K562 (cell line): ENCODE results near the gene PDE4A. TPM values are rescaled to one million over a fixed set of nuclear protein-coding genes. Genes with fewer than 3 reads are reported as not detected.

Experiments
- ATF7 ChIP-seq: fragments of 450-650 bp; IDR thresholded peaks from 2 replicates; pipeline ENCODE4 v1.7.1; 2014; ENCODE audit warnings: mild to moderate bottlenecking, moderate library complexity
- BRD9 ChIP-seq: fragments of 450-650 bp; IDR thresholded peaks from 2 replicates; pipeline ENCODE4 v1.6.1; 2018; ENCODE audit warnings: low read depth; ENCODE audit not compliant: partially characterized antibody
- CREB1 ChIP-seq, 2 experiments: sonication (generic) in 1 of 2; formaldehyde crosslinking in 1 of 2; IDR thresholded peaks; 2 replicates each; pipeline versions ENCODE4 v1.6.1 to v1.8.0; 2012 to 2022; ENCODE audit warnings: inconsistent platforms in 1 of 2, mild to moderate bottlenecking in 1 of 2, missing genetic modification reagents in 1 of 2, moderate library complexity in 1 of 2
- GABPA ChIP-seq: fragments of 200-800 bp; sonication (Bioruptor generic); conservative IDR thresholded peaks from 2 replicates; pipeline ENCODE4 v1.6.1; 2016; ENCODE audit warnings: low read depth, missing genetic modification characterization, missing compliant biosample characterization
- HIVEP1 ChIP-seq: fragments of 250-450 bp; sonication (Bioruptor Pico); IDR thresholded peaks from 2 replicates; pipeline ENCODE4 v1.4.0; 2020; ENCODE audit warnings: mild to moderate bottlenecking
- MAZ ChIP-seq, 2 experiments: fragments of 450-650 bp in 1 of 2; sonication (generic) in 1 of 2; formaldehyde crosslinking; IDR thresholded peaks in 1 of 2; conservative IDR thresholded peaks in 1 of 2; 2 replicates each; pipeline versions ENCODE4 v1.4.0 to v1.5.0; 2020; ENCODE audit warnings: mild to moderate bottlenecking in 1 of 2, missing genetic modification reagents in 1 of 2
- MNT ChIP-seq, 2 experiments: fragments of 450-650 bp; conservative IDR thresholded peaks; 2 replicates each; pipeline ENCODE4 v1.6.1; 2017; ENCODE audit warnings: mild to moderate bottlenecking in 2 of 2, moderate library complexity in 2 of 2
- OTX1 ChIP-seq: fragments of 450-650 bp; formaldehyde crosslinking; IDR thresholded peaks from 2 replicates; pipeline ENCODE4 v1.4.0; 2022; ENCODE audit warnings: mild to moderate bottlenecking
- TAL1 ChIP-seq: fragments of 450-650 bp; IDR thresholded peaks from 2 replicates; pipeline ENCODE4 v1.6.1; 2016; ENCODE audit warnings: mild to moderate bottlenecking
- THAP12 ChIP-seq: fragments of 250-450 bp; sonication (Bioruptor Pico); IDR thresholded peaks from 2 replicates; pipeline ENCODE4 v1.9.0; 2021; ENCODE audit warnings: mild to moderate bottlenecking, inconsistent platforms
- ZBTB34 ChIP-seq: fragments of 250-450 bp; sonication (Bioruptor Pico); IDR thresholded peaks from 2 replicates; pipeline ENCODE4 v1.8.0; 2021; ENCODE audit warnings: mild to moderate bottlenecking, moderate library complexity
- ZBTB5 ChIP-seq: fragments of 450-650 bp; IDR thresholded peaks from 2 replicates; pipeline ENCODE4 v1.6.1; 2017; ENCODE audit warnings: antibody characterized with exemption
- ZNF398 ChIP-seq: fragments of 250-450 bp; sonication (Bioruptor Pico); IDR thresholded peaks from 2 replicates; pipeline ENCODE4 v1.8.0; 2021; ENCODE audit warnings: moderate library complexity, mild to moderate bottlenecking, inconsistent platforms
- ZNF41 ChIP-seq: fragments of 250-450 bp; sonication (Bioruptor Pico); conservative IDR thresholded peaks from 2 replicates; pipeline ENCODE4 v1.4.0; 2020; ENCODE audit warnings: mild to moderate bottlenecking
- ZNF431 ChIP-seq: sonication (generic); formaldehyde crosslinking; IDR thresholded peaks from 2 replicates; pipeline ENCODE4 v1.8.0; 2022; ENCODE audit warnings: mild to moderate bottlenecking, missing genetic modification reagents
- ZNF586 ChIP-seq: fragments of 450-650 bp; formaldehyde crosslinking; conservative IDR thresholded peaks from 2 replicates; pipeline ENCODE4 v1.4.0; 2020; ENCODE audit warnings: mild to moderate bottlenecking, moderate library complexity
- polyA plus RNA-seq, 8 experiments: library from polyadenylated mRNA; depleted of rRNA in 4 of 8; stranded (reverse) in 5 of 8; unstranded in 3 of 8; fragments of >200 nt; fragmentation: Nextera tagmentation in 2 of 8; fragmentation: Illumina TruSeq in 1 of 8; extraction: Ambion mirVana in 2 of 8; extraction: Trizol in 1 of 8; gene quantifications; 2 replicates each; pipeline versions ENCODE4 v1.2.1 to v1.2.3, GENCODE V29; 2011 to 2014; ENCODE audit warnings: inconsistent platforms in 1 of 8, missing spikeins in 1 of 8
- total RNA-seq, 7 experiments: library from RNA; depleted of rRNA in 6 of 7; stranded (reverse); fragments of >200 nt in 6 of 7; fragmentation: Illumina TruSeq in 2 of 7; extraction: Trizol in 2 of 7; gene quantifications; 2 replicates each; pipeline versions ENCODE4 v1.2.1 to v1.2.3, GENCODE V29; 2011 to 2021; ENCODE audit warnings: low replicate concordance in 1 of 7
- TF ChIP-seq, protein P1 (sequence below): sonication (generic); formaldehyde crosslinking; IDR thresholded peaks from 2 replicates; pipeline ENCODE4 v1.9.0; 2022; ENCODE audit warnings: mild to moderate bottlenecking, missing genetic modification reagents
- TF ChIP-seq, protein P2 (sequence below): IDR thresholded peaks from 2 replicates; pipeline ENCODE4 v1.6.1; 2011; ENCODE audit not compliant: insufficient read length; ENCODE audit errors: extremely low read depth

PDE4A gene
- total and polyA plus RNA-seq, 9 of the 15 experiments (the other 6 are each of a cell fraction or from before 2014, with no cell fraction given), result 0.66 to 26.9 (median 4.6) TPM

DNA sequence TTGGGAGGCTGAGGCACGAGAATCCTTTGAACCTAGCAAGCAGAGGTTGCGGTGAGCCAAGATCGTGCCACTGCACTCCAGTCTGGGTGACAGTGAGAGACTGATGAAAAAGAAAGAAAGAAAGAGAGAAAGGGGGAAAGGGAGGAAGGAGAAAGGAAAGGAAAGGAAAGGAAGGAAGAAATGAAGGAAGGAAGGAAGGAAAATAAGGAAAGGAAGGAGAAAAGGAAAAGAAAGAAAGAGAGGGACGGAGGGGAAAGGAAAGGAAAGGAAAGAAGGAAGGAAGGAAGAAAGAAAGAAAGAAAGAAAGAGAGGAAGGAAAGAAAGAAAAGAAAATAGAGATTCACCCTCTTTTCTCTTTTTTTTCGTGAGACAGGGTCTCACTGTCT is 8.7 kb downstream of the PDE4A start (continued):
- TF ChIP-seq ZNF41, result no peak
- no peak for TF ChIP-seq BRD9
- TF ChIP-seq GABPA, result no peak
- TF ChIP-seq MAZ (CRISPR knock-in tag; conservative IDR thresholded peaks at IDR 0.05 in 1 of 2, IDR thresholded peaks at IDR 0.05 in 1 of 2), result no peak
- no peak for TF ChIP-seq CREB1 (IDR thresholded peaks at IDR 0.05)
- no peak for TF ChIP-seq CREB1 (CRISPR knock-in tag; IDR thresholded peaks at IDR 0.05)
- TF ChIP-seq ZNF586 (CRISPR knock-in tag), result no peak
- TF ChIP-seq, protein P1, sequence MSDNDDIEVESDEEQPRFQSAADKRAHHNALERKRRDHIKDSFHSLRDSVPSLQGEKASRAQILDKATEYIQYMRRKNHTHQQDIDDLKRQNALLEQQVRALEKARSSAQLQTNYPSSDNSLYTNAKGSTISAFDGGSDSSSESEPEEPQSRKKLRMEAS (CRISPR knock-in tag), result no peak
- no peak for TF ChIP-seq ZBTB34 (CRISPR knock-in tag)
- no peak for TF ChIP-seq MNT (conservative IDR thresholded peaks at IDR 0.05)
- no peak for TF ChIP-seq HIVEP1 (CRISPR knock-in tag)
- 0 out of 2 replicates have a peak, but pooled peaks have one; percentile 63 for TF ChIP-seq ZBTB5
- no peak for TF ChIP-seq ZNF398 (CRISPR knock-in tag)
- TF ChIP-seq TAL1, result no peak
- TF ChIP-seq THAP12 (CRISPR knock-in tag), result no peak
- TF ChIP-seq OTX1, result 0 out of 2 replicates have a peak, but pooled peaks have one; percentile 50
- no peak for TF ChIP-seq ZNF431
- no peak for TF ChIP-seq ATF7
- TF ChIP-seq, protein P2, sequence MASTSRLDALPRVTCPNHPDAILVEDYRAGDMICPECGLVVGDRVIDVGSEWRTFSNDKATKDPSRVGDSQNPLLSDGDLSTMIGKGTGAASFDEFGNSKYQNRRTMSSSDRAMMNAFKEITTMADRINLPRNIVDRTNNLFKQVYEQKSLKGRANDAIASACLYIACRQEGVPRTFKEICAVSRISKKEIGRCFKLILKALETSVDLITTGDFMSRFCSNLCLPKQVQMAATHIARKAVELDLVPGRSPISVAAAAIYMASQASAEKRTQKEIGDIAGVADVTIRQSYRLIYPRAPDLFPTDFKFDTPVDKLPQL, result no peak
